Rectal smooth muscle tissue (tissue), 1 donor: ENCODE data around the gene VWA2.
A peak's percentile ranks its signal among the peaks of the same experiment; 100 is the strongest.

Experiments used
- H3K27ac ChIP-seq: one replicate; pipeline ENCODE4 v1.7.0; 2013; ENCODE audit warnings: low read depth, low read length, inconsistent platforms
- H3K27me3 ChIP-seq: one replicate; pipeline ENCODE4 v1.7.0; 2013; ENCODE audit warnings: low read length; ENCODE audit not compliant: control insufficient read depth, insufficient read depth
- H3K36me3 ChIP-seq: one replicate; pipeline ENCODE4 v1.7.0; 2013; ENCODE audit warnings: low read length; ENCODE audit not compliant: control insufficient read depth, insufficient read depth
- H3K4me1 ChIP-seq: one replicate; pipeline ENCODE4 v1.7.0; 2013; ENCODE audit warnings: low read length; ENCODE audit not compliant: control insufficient read depth, insufficient read depth
- H3K4me3 ChIP-seq: one replicate; pipeline ENCODE4 v1.7.0; 2013; ENCODE audit warnings: low read length
- H3K9ac ChIP-seq: one replicate; pipeline ENCODE4 v1.7.0; 2013; ENCODE audit warnings: low read length

Gene VWA2

GRCh38 chr10:114239117-114239993 lies at the start of gene VWA2:
TSS of gene VWA2 (plus strand) at chr10:114239254. CDS start at chr10:114248714, 9,460 bp downstream.
- H3K4me3 ChIP-seq: peak within 1 kb of the TSS; percentile 57
- peaks cover 20% of the 10 kb centered on the region for H3K27me3 ChIP-seq
- H3K9ac ChIP-seq: no peak within 1 kb of the TSS
- H3K4me1 ChIP-seq: peaks cover 2% of the 10 kb centered on the region
- no peak within 1 kb of the TSS for H3K27ac ChIP-seq
- H3K36me3 ChIP-seq: no peaks in the 10 kb centered on the region

- Histone ChIP-seq H3K4me1 (no peaks in the 10 kb centered on the region), H3K27me3 (no peaks in the 10 kb centered on the region), H3K4me3 (no peak overlapping the region), H3K27ac (no peak overlapping the region), H3K9ac (no peak overlapping the region), H3K36me3 (no peaks in the 10 kb centered on the region)
Measured at GRCh38 chr10:114189700-114190099, 49.4 kb upstream of the VWA2 start.

- no peak overlapping the region for H3K4me3 ChIP-seq
- H3K4me1 ChIP-seq: no peaks in the 10 kb centered on the region
- no peak overlapping the region for H3K27ac ChIP-seq
- H3K27me3 ChIP-seq: no peaks in the 10 kb centered on the region
- no peaks in the 10 kb centered on the region for H3K36me3 ChIP-seq
- no peak overlapping the region for H3K9ac ChIP-seq
Measured at GRCh38 chr10:114195079-114195478, 44.0 kb upstream of the VWA2 start.

GRCh38 chr10:114199239-114199638 lies 39.8 kb upstream of the VWA2 start:
- no peak overlapping the region for H3K4me3 ChIP-seq
- no peaks in the 10 kb centered on the region for H3K27me3 ChIP-seq
- H3K4me1 ChIP-seq: no peaks in the 10 kb centered on the region
- no peak overlapping the region for H3K9ac ChIP-seq
- H3K27ac ChIP-seq: no peak overlapping the region
- H3K36me3 ChIP-seq: no peaks in the 10 kb centered on the region

- Histone ChIP-seq H3K4me1 (no peaks in the 10 kb centered on the region), H3K27ac (no peak overlapping the region), H3K9ac (no peak overlapping the region), H3K27me3 (no peaks in the 10 kb centered on the region), H3K36me3 (no peaks in the 10 kb centered on the region), H3K4me3 (no peak overlapping the region)
Measured at GRCh38 chr10:114202812-114203211, 36.2 kb upstream of the VWA2 start.

GRCh38 chr10:114206902-114207301 lies 32.2 kb upstream of the VWA2 start:
- no peaks in the 10 kb centered on the region for H3K36me3 ChIP-seq
- H3K27ac ChIP-seq: no peak overlapping the region
- H3K27me3 ChIP-seq: no peaks in the 10 kb centered on the region
- H3K4me3 ChIP-seq: no peak overlapping the region
- H3K4me1 ChIP-seq: no peaks in the 10 kb centered on the region
- H3K9ac ChIP-seq: no peak overlapping the region

- Histone ChIP-seq H3K4me3 (no peak overlapping the region), H3K4me1 (no peaks in the 10 kb centered on the region), H3K27me3 (no peaks in the 10 kb centered on the region), H3K27ac (no peak overlapping the region), H3K36me3 (no peaks in the 10 kb centered on the region), H3K9ac (no peak overlapping the region)
Measured at GRCh38 chr10:114207349-114207748, 31.7 kb upstream of the VWA2 start.

- H3K4me1 ChIP-seq: peaks cover 1% of the 10 kb centered on the region
- no peak overlapping the region for H3K4me3 ChIP-seq
Measured at GRCh38 chr10:114208351-114208750, 30.7 kb upstream of the VWA2 start.

GRCh38 chr10:114212153-114212552 lies 26.9 kb upstream of the VWA2 start:
- Histone ChIP-seq H3K27ac (no peak overlapping the region), H3K4me1 (peaks cover 3% of the 10 kb centered on the region), H3K4me3 (no peak overlapping the region), H3K36me3 (no peaks in the 10 kb centered on the region), H3K27me3 (no peaks in the 10 kb centered on the region), H3K9ac (no peak overlapping the region)

More at GRCh38 chr10:114208351-114208750, 30.7 kb upstream of the VWA2 start:
- Histone ChIP-seq H3K36me3 (no peaks in the 10 kb centered on the region), H3K27me3 (no peaks in the 10 kb centered on the region), H3K9ac (no peak overlapping the region), H3K27ac (no peak overlapping the region)

GRCh38 chr10:114215033-114215432 lies 24.0 kb upstream of the VWA2 start:
- Histone ChIP-seq H3K4me3 (no peak overlapping the region), H3K9ac (no peak overlapping the region), H3K27ac (no peak overlapping the region), H3K4me1 (peaks cover 3% of the 10 kb centered on the region), H3K27me3 (no peaks in the 10 kb centered on the region), H3K36me3 (no peaks in the 10 kb centered on the region)

GRCh38 chr10:114220281-114220680 lies 18.8 kb upstream of the VWA2 start:
- Histone ChIP-seq H3K4me1 (no peaks in the 10 kb centered on the region), H3K4me3 (no peak overlapping the region), H3K9ac (no peak overlapping the region), H3K36me3 (no peaks in the 10 kb centered on the region), H3K27me3 (peaks cover 2% of the 10 kb centered on the region), H3K27ac (no peak overlapping the region)

GRCh38 chr10:114221235-114221634 lies 17.8 kb upstream of the VWA2 start:
- Histone ChIP-seq H3K27ac (no peak overlapping the region), H3K36me3 (no peaks in the 10 kb centered on the region), H3K4me3 (no peak overlapping the region), H3K4me1 (no peaks in the 10 kb centered on the region), H3K9ac (no peak overlapping the region), H3K27me3 (peaks cover 2% of the 10 kb centered on the region)

GRCh38 chr10:114223066-114223465 lies 16.0 kb upstream of the VWA2 start:
- Histone ChIP-seq H3K36me3 (no peaks in the 10 kb centered on the region), H3K4me1 (no peaks in the 10 kb centered on the region), H3K4me3 (no peak overlapping the region), H3K9ac (no peak overlapping the region), H3K27ac (no peak overlapping the region), H3K27me3 (peaks cover 2% of the 10 kb centered on the region)
